Dermis microvascular lymphatic vessel endothelial cell (primary cell): ENCODE results near the gene SERPINC1. TPM values are rescaled to one million over a fixed set of nuclear protein-coding genes. Genes with fewer than 3 reads are reported as not detected.
"Not testable (repeated sequence)": the region's sequence is repeated elsewhere in the genome, so short reads cannot be mapped to it uniquely, and the experiment has no call there.

ENCODE experiments used
- DNase-seq, 2 donors: peaks; one replicate each; pipeline versions ENCODE4 v3.0.0 to v3.0.0-alpha.2; 2010; ENCODE audit warnings: low read depth in 2 of 2
- total RNA-seq: library from RNA; depleted of rRNA; stranded (reverse); fragments of >200 nt; gene quantifications from 2 replicates; pipeline ENCODE4 v1.2.1, GENCODE V29; 2014

Gene SERPINC1
- 0.13 TPM in 1 of 2 replicates, not detected in the other for total RNA-seq

DNA sequence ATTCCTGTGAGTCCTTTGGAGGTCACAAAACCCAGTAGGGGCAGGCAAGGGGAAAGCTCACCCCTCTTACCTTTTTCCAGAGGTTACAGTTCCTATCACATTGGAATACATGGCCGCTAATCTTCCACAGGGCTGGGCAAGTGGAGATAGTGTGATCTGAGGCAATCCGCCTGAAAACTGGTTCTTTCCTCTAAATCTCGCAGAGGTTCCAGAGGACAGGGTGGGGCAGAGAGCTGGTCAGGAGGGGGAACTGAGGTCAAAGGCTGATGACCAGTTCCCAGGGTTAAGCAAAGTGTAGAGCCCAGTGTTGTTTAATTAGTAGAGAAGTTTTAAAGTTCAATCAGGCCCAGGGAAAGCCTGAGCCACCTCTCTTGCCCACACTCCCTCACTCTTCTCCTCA, at the start of gene SERPINC1:
SERPINC1 (minus strand) TSS at position 179 of the 400 bp plus-strand sequence; CDS start at position 111, 68 bp downstream.
- no peak for DNase-seq

DNA sequence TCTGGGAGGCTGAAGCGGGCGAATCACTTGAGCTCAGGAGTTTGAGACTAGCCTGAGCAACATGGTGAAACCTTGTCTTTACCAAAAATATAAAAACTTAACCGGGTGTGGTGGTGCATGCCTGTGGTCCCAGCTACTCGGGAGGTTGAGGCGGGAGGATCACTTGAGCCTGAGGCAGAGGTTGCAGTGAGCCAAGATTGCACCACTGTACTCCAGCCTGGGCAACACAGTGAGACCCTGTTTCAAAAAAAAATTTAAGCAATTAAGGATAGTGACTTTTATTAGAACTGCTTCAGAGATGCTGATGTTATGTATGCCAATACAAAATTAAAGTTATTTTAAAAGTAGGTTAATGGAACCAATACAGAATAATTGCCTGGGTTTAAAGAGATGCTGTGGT, 48.8 kb upstream of the SERPINC1 start:
- DNase-seq = not testable (repeated sequence)

DNA sequence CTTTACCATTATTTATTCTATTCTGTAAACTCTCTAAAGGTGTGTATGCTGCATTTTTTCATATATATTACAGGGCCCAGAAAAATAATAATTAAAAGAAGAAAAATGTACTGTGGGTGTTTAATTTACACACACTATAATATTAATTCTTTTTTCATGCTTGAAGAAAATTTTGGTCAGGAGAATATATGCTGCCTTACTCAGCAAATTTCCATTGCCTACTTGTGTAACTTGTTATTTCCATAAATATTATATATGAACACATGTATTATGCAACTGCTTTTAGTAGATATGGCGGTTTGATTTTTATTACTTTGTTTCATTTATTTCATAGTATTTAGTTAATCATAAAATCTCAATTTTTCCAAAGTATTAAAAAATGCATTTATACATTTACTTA, 46.4 kb upstream of the SERPINC1 start:
- no peak for DNase-seq

DNA sequence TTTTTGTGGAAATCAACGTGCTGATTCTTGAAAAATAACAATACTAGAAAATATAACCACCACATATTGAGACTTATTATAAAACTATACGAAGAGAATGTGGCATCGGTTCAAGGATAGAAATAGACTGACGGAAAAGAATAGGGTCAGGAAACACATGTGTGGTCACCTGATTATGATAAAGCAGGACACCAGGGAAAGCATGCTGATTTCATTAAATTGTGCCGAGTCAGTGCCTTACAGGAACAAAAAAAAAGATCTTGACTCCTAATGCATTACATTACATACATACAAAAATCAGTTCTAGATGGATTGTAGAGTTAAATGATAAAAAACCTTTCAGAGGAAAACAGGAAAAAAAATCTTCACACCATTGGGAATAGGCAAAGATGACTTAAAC, 43.5 kb upstream of the SERPINC1 start:
- peak; percentile 58 to 78 for DNase-seq

DNA sequence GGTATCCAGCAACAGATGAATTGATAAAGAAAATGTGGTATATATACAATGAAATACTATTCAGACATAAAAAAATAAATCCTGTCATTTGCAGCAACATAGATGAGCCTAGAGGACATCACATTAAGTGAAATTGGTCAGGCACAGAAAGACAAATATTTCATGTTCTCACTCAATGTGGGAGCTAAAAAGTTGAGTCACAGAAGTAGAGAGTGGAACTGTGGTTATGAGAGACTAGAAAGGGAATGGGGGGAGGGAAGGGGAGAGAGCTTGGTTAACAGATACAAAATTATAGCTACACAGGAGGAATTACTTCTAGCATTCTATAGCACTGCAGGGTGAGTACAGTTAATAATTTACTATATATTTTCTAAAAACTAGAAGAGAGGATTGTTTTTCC, 37.1 kb upstream of the SERPINC1 start:
- DNase-seq = no peak

DNA sequence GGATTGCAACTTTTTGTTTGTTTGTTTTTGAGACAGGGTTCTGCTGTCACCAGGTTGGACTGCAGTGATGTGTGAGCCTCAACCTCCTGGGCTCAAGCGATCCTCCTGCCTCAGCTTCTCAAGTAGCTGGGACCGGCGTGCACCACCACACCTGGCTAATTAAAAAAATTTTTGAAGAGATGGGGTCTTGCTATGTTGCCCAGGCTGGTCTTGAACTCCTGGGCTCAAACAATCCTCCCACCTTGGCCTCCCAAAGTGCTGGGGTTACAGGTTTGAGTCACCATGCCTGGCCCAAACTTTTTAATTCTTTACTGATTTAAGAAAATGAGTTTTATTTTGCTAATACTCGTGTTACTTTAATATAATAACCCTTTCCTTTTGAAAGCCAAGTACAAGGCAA, 31.5 kb upstream of the SERPINC1 start:
- DNase-seq = no peak

DNA sequence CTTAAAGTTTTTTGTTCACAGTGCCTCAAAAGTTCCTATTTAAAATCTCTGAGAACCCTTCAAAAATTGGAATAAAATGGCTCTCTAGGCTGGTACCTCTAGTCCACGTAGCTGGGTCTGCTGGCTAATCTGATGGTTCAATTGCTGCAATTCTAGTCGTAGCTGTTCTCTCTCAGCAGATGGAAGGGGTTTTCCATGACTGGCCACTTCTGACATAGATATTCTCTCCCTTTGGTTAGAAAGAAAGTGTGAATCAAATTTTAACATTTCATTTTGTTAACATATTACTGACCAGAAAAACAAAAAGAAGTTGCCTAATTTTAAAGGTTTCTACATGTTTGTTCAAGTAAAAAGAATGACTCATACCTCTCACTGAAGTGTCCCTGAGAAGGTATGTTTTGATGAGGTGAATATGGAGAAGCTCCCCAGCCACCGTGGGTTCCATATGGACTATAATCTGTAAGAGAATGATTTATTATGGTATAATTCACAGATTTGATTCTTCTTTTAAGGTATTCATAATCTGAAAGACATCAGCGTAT, 29.3 kb upstream of the SERPINC1 start:
- DNase-seq = no peak

DNA sequence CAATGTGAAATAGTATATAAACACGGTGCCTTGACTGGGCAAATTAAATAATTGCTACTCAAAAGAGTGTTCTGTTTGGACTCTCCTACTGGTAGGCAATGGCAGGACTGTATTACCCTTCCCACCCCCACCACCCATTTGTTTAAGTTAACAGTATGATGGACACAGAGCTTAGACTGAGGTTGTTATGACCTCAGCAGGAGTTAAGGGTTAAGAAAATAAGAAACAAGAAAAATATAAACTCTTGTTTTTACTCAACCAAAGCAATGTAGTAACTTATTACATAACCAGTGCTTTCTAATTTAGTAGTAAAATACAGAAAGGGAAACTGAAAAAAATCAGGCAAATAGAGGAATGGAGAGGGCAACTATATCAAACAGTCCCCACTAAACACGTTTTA, 19.9 kb upstream of the SERPINC1 start:
- DNase-seq = no peak

DNA sequence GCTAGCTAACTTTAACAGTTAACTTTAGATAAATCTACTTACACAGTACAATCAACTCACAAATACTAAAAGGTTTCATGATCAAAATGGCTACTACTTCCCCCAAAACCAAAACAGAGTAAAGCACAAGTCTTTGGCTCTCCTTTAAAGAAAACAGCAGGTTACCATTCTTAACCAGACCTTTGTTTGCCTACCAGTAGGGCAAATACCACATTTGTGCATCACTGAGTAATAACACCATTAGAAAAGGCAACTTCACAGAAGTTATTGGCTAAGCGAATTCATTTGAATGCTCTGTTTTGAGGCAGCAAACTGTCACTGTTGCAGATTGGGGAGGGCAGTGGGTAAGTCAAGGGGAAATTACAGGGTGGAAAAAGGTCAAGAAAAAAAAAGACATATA, 17.3 kb upstream of the SERPINC1 start:
- no peak for DNase-seq

DNA sequence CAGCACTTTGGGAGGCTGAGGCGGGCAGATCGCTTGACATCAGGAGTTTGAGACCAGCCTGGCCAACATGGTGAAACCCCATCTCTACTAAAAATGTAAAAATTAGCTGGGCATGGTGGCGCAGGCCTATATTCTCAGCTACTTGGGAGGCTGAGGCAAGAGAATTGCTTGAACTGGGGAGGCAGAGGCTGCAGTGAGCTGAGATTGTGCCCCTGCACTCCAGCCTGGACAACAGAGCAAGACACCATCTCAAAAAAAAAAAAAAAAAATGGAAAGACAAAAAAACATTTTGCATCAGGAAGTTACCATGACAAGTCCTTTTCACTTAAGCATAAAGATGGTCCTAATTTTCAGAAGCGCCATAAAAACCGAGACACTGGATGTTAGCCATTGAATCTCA, 13.4 kb upstream of the SERPINC1 start:
- not testable (repeated sequence) for DNase-seq

DNA sequence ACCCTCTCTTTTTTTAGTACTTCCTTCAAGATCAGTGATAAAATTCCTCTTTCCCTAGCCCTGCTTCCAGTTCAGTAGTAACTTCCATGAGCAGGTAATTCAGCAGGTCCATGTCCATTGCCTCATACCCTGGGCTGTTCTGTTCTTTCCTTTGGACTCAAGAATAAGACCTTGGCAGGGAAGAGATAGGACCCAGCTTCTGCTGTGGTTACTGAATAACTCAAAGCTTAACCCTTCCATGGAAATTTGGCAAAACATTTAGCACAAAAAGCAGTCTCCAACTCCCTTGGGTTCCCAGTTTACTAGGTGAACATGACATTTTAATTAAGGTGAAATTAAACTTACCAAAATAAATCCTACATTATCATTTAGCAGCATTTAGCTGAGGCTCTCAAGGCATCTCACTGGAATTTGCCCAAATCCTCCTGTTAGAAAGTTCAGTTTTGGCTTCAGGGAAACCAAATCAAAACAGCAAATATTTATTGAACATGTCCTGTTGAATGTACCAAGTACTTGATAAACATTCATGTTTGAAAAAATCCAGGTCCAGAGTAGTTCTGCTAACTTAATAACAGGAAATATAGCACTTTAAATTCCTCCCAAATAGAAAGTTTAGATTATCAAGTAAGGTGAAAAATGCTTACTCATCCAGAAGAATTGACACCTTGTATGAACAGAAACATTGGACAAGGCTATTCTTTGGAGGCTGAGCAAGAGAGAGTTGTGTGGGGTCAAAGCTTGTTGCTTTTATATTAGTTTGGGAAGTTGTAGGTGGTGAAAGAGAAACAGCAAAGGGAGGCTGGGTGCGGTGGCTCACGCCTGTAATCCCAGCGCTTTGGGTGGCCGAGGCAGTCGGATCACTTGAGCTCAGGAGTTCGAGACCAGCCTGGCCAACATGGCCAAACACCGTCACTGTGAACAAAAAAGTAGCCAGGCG, 8.4 kb upstream of the SERPINC1 start:
- no peak for DNase-seq

DNA sequence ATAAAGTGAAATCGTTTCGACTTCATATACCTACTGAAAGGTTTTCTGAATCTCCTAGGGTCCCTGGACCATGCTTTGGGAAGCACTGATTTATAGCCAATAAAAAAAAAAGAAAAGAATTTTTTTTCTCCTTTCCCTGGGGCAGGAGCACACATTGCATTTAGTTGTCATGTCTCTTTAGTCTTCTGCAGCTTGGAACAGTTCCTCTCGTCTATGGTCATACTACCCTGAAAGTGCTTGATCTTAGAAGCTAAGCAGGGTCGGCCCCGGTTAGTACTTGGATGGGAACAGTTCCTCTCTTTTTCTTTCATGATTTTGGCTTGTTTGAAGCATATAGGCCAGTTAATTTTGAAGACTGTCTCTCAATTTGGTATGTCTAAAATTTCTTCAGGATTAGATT, 3.7 kb upstream of the SERPINC1 start:
- DNase-seq = no peak

DNA sequence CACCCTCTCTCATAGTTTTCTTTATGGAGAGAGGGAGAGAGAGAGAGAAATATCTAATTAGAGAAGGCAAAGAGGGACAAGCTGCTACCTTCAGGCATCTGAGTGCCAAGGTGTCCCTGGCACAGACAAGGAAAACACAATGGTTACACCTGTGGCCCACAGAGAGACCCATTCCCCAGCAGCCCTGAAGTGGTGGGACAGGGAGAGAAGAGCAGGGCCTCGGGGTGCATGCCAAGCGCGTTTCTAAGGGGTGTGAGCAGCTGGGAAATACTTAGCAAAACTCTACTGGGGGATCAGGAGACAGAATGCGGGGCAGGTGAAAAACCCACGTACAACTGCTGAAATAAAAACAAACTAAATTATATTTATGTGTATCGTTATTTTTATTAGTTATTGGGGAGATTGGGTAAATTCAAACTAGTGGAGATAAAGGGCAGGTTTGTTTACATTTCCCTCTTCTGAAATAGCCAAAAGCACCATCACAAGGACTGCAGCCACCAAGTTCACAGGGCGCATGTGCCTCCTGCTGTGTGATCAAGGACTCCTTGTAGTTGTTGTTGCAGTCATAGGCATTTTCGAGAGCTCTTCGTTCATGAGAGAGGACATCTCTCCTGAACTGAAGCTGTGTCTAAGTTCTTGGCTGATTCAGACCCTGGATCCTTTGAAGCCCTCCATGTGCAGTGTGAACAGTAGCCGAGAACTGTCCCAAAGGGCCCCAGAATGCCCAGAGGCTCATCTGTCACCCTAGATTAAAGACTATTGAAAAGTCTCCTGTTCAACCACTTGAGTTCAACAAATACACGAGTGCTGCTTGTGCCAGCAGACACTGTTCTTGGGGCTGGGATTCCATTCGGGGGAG, 737 bp upstream of the SERPINC1 start:
- DNase-seq = no peak

DNA sequence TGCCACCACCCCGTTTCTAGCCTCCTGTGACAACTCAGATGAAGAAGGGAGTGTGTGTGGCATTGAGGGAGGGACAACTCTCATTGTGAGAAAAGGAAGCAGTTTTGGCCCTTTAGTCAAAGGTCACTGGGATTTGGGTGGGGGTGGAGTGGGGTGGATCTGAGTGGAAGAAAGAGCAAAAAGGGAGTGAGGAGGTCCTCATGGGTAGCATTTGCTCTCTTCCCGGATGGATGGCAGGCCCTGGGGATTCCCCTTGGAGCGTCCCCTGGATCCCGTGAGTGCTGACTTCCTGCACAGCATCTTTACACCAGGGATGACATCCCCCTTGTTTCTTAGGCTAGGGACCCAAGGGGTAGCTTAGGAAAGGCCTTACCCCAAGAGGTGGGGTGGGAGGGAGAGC, 460 bp downstream of the SERPINC1 start:
- DNase-seq = no peak

DNA sequence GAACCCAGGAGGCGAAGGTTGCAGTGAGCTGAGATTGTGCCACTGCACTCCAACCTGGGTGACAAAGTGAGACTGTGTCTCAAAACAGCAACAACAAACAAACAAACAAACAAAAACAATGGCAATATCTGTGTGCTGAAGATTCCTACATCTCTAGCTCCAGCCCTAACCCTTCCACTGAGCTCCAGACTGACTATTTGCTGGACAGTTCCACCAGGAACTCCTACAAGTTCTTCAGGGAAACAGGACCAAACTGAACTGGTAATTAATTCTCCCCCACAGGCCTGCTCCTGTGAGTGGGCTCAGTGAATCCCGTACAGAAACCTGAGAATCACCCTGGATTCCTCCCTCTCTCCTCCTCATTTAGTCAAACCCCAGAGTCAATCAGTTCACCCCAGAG, 1.5 kb downstream of the SERPINC1 start:
- DNase-seq = no peak

DNA sequence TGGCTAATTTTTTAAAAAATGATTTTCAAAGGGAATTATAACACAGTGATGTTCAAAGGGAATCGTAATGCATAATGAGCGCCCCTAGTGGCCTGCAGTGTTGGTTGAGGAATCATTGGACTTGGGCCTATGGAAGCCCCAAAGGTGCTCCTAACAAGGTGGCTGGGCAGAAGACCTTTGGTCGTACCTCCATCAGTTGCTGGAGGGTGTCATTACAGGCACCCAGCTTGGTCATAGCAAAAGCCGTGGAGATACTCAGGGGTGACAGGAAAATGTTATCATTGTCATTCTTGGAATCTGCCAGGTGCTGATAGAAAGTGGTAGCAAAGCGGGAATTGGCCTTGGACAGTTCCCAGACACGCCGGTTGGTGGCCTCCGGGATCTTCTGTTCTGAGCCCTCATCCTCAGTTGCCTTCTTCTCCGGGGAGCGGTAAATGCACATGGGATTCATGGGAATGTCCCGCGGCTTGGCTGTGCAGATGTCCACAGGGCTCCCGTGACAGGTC, 2.7 kb downstream of the SERPINC1 start:
- DNase-seq = peak; percentile 20 to 55

DNA sequence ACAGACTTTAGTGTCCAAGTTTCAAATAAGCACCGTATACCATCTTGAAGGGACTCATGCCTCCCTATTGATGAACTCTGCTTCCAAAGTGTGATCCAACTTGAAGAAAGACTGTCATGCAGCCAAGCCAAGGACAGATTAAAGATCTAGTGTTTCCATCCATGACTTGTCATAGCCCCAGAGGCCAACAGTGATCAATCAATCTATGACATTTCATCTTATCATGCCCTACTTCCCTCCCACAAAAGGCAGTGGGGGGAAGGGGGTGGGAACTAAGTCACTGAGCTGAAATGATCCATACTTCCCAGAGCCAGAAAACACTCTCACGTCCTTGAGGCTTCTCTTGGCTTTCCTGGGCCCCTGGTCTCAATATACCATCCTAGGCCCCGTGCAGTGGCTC, 4.0 kb downstream of the SERPINC1 start:
- no peak for DNase-seq

DNA sequence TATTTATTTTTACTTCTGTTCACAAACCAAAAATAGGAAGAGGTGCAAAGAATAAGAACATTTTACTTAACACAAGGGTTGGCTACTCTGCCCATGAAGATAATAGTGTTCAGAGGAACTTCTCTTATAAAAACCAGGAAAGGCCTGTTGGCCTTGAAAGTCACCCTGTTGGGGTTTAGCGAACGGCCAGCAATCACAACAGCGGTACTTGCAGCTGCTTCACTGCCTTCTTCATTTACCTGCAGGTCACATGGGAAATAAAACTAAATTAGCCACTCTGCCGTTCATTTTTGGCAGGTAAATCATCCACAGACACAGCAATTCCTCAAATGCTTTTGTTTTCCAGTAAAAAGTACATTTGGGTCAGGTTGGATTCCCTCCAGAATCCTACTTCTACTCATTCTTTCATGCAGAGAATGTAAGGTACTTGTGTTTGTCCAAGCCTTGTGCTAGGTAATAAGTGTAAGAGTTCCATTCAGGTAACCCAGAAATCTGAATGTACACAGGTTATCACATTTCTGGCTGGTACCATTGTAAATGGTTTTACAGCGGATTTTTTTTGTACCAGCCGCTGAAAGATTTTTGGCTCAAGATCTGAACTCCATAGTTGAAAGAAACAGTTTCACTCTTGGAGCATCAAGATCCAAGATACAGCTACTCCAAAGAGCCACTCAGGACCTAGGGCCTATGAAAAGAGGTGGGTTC, 13.1 kb downstream of the SERPINC1 start:
- DNase-seq = no peak

DNA sequence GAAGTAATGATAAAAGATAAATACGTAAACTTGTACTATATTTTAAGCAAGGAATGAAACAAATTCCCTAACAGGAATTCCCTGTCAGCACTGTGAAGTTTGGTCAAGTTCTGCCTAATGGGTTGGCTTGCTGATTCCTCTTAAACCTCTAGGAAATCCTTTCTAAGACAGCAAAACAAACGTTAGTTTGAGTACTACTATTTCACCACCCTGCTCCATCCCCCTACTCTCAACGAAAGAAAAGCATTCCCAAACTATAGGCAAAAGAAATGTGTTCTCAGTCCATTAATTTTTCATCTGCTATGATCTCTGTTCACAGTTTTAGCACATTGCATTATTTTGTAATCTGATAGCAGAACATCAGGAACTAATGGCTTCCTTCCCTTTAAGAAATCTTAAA, 16.1 kb downstream of the SERPINC1 start:
- DNase-seq = no peak

DNA sequence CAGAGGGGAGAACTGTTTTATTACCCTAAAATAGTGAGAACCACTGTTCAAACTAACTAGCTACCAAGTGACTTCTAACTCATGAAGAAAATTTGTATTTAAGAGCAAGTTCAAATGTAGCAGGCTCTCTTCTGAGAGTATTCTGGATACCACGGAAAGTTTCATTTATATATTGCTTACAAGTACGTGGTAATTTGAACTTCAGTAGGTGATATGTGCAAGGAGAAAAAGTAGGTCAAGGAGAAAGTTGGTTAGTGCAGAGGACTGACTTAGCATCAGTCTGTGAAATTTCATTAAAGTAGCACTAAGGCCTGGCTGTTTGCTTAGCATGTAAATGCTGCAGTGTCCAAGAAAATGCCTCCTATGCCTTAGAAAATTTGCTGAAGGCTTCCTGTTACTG, 16.7 kb downstream of the SERPINC1 start:
- DNase-seq = no peak

DNA sequence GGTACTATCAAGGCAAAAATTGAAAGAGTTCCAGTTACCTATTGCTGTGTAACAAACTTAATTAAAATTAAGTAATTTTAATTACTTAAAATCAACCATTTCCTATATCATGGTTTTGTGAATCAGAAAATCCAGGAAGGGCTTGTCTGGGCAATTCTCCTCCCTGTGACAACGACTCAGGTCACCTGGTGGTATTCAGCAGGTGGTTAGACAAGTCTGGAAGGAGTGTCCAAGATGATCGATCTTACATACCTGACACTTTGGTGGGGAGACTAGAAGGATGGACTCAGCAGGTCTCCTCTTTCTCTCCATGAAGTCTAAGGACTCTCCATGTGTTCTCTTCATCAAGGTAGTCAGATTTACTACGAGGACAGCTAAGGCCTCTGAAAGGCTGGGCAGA, 22.9 kb downstream of the SERPINC1 start:
- no peak for DNase-seq
